Measurements from ENCODE around the gene CTF1. TPM values are rescaled to one million over a fixed set of nuclear protein-coding genes. Genes with fewer than 3 reads are reported as not detected.
"Not testable (repeated sequence)": the region's sequence is repeated elsewhere in the genome, so short reads cannot be mapped to it uniquely, and the experiment has no call there.

Gene CTF1
- total RNA-seq, 1 experiment from 2014 or later: 3.6 TPM

GRCh38 chr16:30853758-30854157 lies 42.7 kb upstream of the CTF1 start:
- H3K27me3 Mint-ChIP-seq (ENCODE audit: insufficient read depth, unreplicated experiment): no peaks in the 10 kb centered on the region
- DNase-seq (ENCODE audit: unreplicated experiment): no peak
- peaks cover 8% of the 10 kb centered on the region for H3K4me1 Mint-ChIP-seq (ENCODE audit: insufficient read depth, unreplicated experiment)
- TF ChIP-seq CTCF (IDR thresholded peaks at IDR 0.05; ENCODE audit: unreplicated experiment): no peak
- ChIA-PET CTCF (interaction anchor here (0.6 to 4.0 kb wide), 9 partner anchors 9 to 88 kb away, joined by 3 to 47 read pairs (median 6); no protein-coding TSS in a partner anchor), POLR2A (interaction anchor here (0.9 to 2.5 kb wide), 9 partner anchors 9 to 114 kb away, joined by 3 to 16 read pairs (median 4); partner anchors contain the start of genes BCL7C, CTF1 and PHKG2)
- H3K9me3 Mint-ChIP-seq (ENCODE audit: unreplicated experiment): no peaks in the 10 kb centered on the region
- intact Hi-C loops (cut with micrococcal nuclease): no loop called here
- H3K27ac Mint-ChIP-seq (ENCODE audit: low read depth, unreplicated experiment): no peak overlapping the region
- no peak overlapping the region for H3K4me3 Mint-ChIP-seq (ENCODE audit: unreplicated experiment)
- no TSS peak for BruUV-seq (replicated peaks)
- H3K36me3 Mint-ChIP-seq (ENCODE audit: insufficient read depth, unreplicated experiment): peaks cover 6% of the 10 kb centered on the region

- TF ChIP-seq CTCF (IDR thresholded peaks at IDR 0.05; ENCODE audit: unreplicated experiment): no peak
- DNase-seq (ENCODE audit: unreplicated experiment): no peak
- Mint-ChIP-seq H3K27ac (ENCODE audit: low read depth, unreplicated experiment) (no peak overlapping the region), H3K9me3 (ENCODE audit: unreplicated experiment) (no peaks in the 10 kb centered on the region), H3K36me3 (ENCODE audit: insufficient read depth, unreplicated experiment) (peaks cover 12% of the 10 kb centered on the region), H3K4me3 (ENCODE audit: unreplicated experiment) (no peak overlapping the region), H3K4me1 (ENCODE audit: insufficient read depth, unreplicated experiment) (peaks cover 8% of the 10 kb centered on the region), H3K27me3 (ENCODE audit: insufficient read depth, unreplicated experiment) (no peaks in the 10 kb centered on the region)
- ChIA-PET CTCF (interaction anchor here (0.6 to 3.7 kb wide), 4 partner anchors 13 to 897 kb away, joined by 3 to 31 read pairs (median 6); partner anchors contain the start of gene TMEM219), POLR2A (interaction anchor here (0.6 kb wide), 1 partner anchor 141 kb away, joined by 3 read pairs; no protein-coding TSS in a partner anchor)
- intact Hi-C loops (cut with micrococcal nuclease): no loop called here
- BruUV-seq (replicated peaks): no TSS peak
Observed at GRCh38 chr16:30858111-30858495, 38.3 kb upstream of the CTF1 start.

GRCh38 chr16:30858829-30859423 lies 37.5 kb upstream of the CTF1 start:
- POLR2A ChIA-PET: no interaction called here
- Mint-ChIP-seq H3K27ac (ENCODE audit: low read depth, unreplicated experiment) (no peak overlapping the region), H3K4me3 (ENCODE audit: unreplicated experiment) (no peak overlapping the region), H3K36me3 (ENCODE audit: insufficient read depth, unreplicated experiment) (peaks cover 7% of the 10 kb centered on the region), H3K27me3 (ENCODE audit: insufficient read depth, unreplicated experiment) (no peaks in the 10 kb centered on the region), H3K4me1 (ENCODE audit: insufficient read depth, unreplicated experiment) (peaks cover 1% of the 10 kb centered on the region), H3K9me3 (ENCODE audit: unreplicated experiment) (no peaks in the 10 kb centered on the region)
- no TSS peak for BruUV-seq (replicated peaks)
- intact Hi-C loops (cut with micrococcal nuclease): no loop called here
- TF ChIP-seq CTCF (IDR thresholded peaks at IDR 0.05; ENCODE audit: unreplicated experiment): no peak
- DNase-seq (ENCODE audit: unreplicated experiment): no peak
- CTCF ChIA-PET: interaction anchor here (2.0 to 3.7 kb wide), 2 partner anchors 14 to 43 kb away, joined by 7 to 31 read pairs; no protein-coding TSS in a partner anchor

- H3K9me3 Mint-ChIP-seq (ENCODE audit: unreplicated experiment); H3K4me3 Mint-ChIP-seq (ENCODE audit: unreplicated experiment); H3K27ac Mint-ChIP-seq (ENCODE audit: low read depth, unreplicated experiment); H3K27me3 Mint-ChIP-seq (ENCODE audit: insufficient read depth, unreplicated experiment); H3K36me3 Mint-ChIP-seq (ENCODE audit: insufficient read depth, unreplicated experiment); DNase-seq (ENCODE audit: unreplicated experiment); BruUV-seq (replicated peaks); H3K4me1 Mint-ChIP-seq (ENCODE audit: insufficient read depth, unreplicated experiment); intact Hi-C loops (cut with micrococcal nuclease): not testable (repeated sequence)
- CTCF ChIA-PET: interaction anchor here (1.5 to 1.8 kb wide), 2 partner anchors 16 to 41 kb away, joined by 4 to 7 read pairs; no protein-coding TSS in a partner anchor
- POLR2A ChIA-PET: interaction anchor here (0.9 to 1.1 kb wide), 2 partner anchors 14 to 32 kb away, joined by 3 read pairs; no protein-coding TSS in a partner anchor
Observed at GRCh38 chr16:30860729-30861128, 35.7 kb upstream of the CTF1 start.

- not testable (repeated sequence) for H3K36me3 Mint-ChIP-seq (ENCODE audit: insufficient read depth, unreplicated experiment); H3K27me3 Mint-ChIP-seq (ENCODE audit: insufficient read depth, unreplicated experiment)
- CTCF ChIA-PET: interaction anchor here (0.7 kb wide), 1 partner anchor 18 kb away, joined by 3 read pairs; no protein-coding TSS in a partner anchor
Observed at GRCh38 chr16:30863178-30863577, 33.2 kb upstream of the CTF1 start.

More at GRCh38 chr16:30863178-30863577, 33.2 kb upstream of the CTF1 start:
- BruUV-seq (replicated peaks); H3K4me3 Mint-ChIP-seq (ENCODE audit: unreplicated experiment); H3K9me3 Mint-ChIP-seq (ENCODE audit: unreplicated experiment); DNase-seq (ENCODE audit: unreplicated experiment); intact Hi-C loops (cut with micrococcal nuclease); H3K4me1 Mint-ChIP-seq (ENCODE audit: insufficient read depth, unreplicated experiment); H3K27ac Mint-ChIP-seq (ENCODE audit: low read depth, unreplicated experiment): not testable (repeated sequence)
- POLR2A ChIA-PET: interaction anchor here (1.8 kb wide), 1 partner anchor 12 kb away, joined by 3 read pairs; no protein-coding TSS in a partner anchor
